Fibroblast of lung (primary cell): Measurements from ENCODE around the gene METTL16. TPM values are rescaled to one million over a fixed set of nuclear protein-coding genes. Genes with fewer than 3 reads are reported as not detected.
"Not testable (repeated sequence)": the region's sequence is repeated elsewhere in the genome, so short reads cannot be mapped to it uniquely, and the experiment has no call there.

ENCODE experiments used
- DNase-seq, 2 donors: peaks; one replicate each; pipeline versions ENCODE4 v3.0.0 to v3.0.0-alpha.2; 2010; ENCODE audit warnings: low read depth in 2 of 2
- H2AFZ ChIP-seq: 2 replicates; pipeline ENCODE4 v1.5.1; 2012; ENCODE audit warnings: low read length, control low read depth, inconsistent platforms
- H3K27ac ChIP-seq: 2 replicates; pipeline ENCODE4 v1.5.1; 2011; ENCODE audit warnings: low read length, control low read depth; ENCODE audit not compliant: insufficient read depth
- H3K27me3 ChIP-seq: 2 replicates; pipeline ENCODE4 v1.5.1; 2011; ENCODE audit warnings: mild to moderate bottlenecking, low read length; ENCODE audit not compliant: control insufficient read depth, insufficient read depth
- H3K36me3 ChIP-seq: 2 replicates; pipeline ENCODE4 v1.5.1; 2011; ENCODE audit warnings: low read length; ENCODE audit not compliant: control insufficient read depth, insufficient read depth
- H3K4me1 ChIP-seq: 2 replicates; pipeline ENCODE4 v1.5.1; 2011; ENCODE audit warnings: low read length; ENCODE audit not compliant: control insufficient read depth, insufficient read depth; ENCODE audit errors: extremely low read depth
- H3K4me2 ChIP-seq: 2 replicates; pipeline ENCODE4 v1.5.1; 2011; ENCODE audit warnings: low read length, control low read depth; ENCODE audit not compliant: insufficient read depth; ENCODE audit errors: extremely low read depth
- H3K4me3 ChIP-seq, 4 experiments: fragments of 200-600 bp in 1 of 4; sonication (generic) in 1 of 4; replicated peaks in 1 of 4; 2 replicates each; pipeline ENCODE4 v1.5.1; 2011 to 2016; ENCODE audit warnings: low read length in 4 of 4, low read depth in 3 of 4, mild to moderate bottlenecking in 3 of 4, control low read depth in 2 of 4, inconsistent platforms in 1 of 4, mixed read lengths in 1 of 4; ENCODE audit not compliant: insufficient read depth in 1 of 4; ENCODE audit errors: control extremely low read depth in 1 of 4
- H3K79me2 ChIP-seq: 2 replicates; pipeline ENCODE4 v1.5.1; 2012; ENCODE audit warnings: mild to moderate bottlenecking, low read length, inconsistent platforms; ENCODE audit not compliant: control insufficient read depth, insufficient read depth
- H3K9ac ChIP-seq: 2 replicates; pipeline ENCODE4 v1.5.1; 2011; ENCODE audit warnings: mild to moderate bottlenecking, low read length, control low read depth; ENCODE audit not compliant: insufficient read depth
- H3K9me3 ChIP-seq: 2 replicates; pipeline ENCODE4 v1.5.1; 2012; ENCODE audit warnings: low read depth, low read length; ENCODE audit not compliant: control insufficient read depth, insufficient read depth
- H4K20me1 ChIP-seq: 2 replicates; pipeline ENCODE4 v1.5.1; 2011; ENCODE audit warnings: low read length; ENCODE audit not compliant: control insufficient read depth, insufficient read depth; ENCODE audit errors: extremely low read depth
- EZH2 ChIP-seq: IDR thresholded peaks from 2 replicates; pipeline ENCODE4 v1.5.1; 2012; ENCODE audit warnings: low read length, control low read depth, mild to moderate bottlenecking; ENCODE audit errors: missing control alignments
- polyA plus RNA-seq, 2 donors: library from polyadenylated mRNA; depleted of rRNA in 1 of 2; stranded (reverse) in 1 of 2; unstranded in 1 of 2; fragments of >200 nt; gene quantifications; 2 replicates each; pipeline ENCODE4 v1.2.1, GENCODE V29; 2011 to 2012; ENCODE audit warnings: missing spikeins in 1 of 2
- total RNA-seq: library from RNA; depleted of rRNA; stranded (reverse); fragments of >200 nt; gene quantifications from 2 replicates; pipeline ENCODE4 v1.2.1, GENCODE V29; 2014
- TF ChIP-seq, protein P1 (sequence below), 2 donors: IDR thresholded peaks in 1 of 2; conservative IDR thresholded peaks in 1 of 2; 1 replicate in 1 of 2; 2 replicates in 1 of 2; pipeline ENCODE4 v1.5.1; 2011 to 2012; ENCODE audit warnings: low read length in 2 of 2, control low read depth in 1 of 2, inconsistent platforms in 1 of 2, low read depth in 1 of 2, mild to moderate bottlenecking in 1 of 2

The METTL16 gene
- total and polyA plus RNA-seq, 2 donors (not counting 1 experiment from before 2014, with no cell fraction given), result 12.2 to 13.4 TPM

DNA sequence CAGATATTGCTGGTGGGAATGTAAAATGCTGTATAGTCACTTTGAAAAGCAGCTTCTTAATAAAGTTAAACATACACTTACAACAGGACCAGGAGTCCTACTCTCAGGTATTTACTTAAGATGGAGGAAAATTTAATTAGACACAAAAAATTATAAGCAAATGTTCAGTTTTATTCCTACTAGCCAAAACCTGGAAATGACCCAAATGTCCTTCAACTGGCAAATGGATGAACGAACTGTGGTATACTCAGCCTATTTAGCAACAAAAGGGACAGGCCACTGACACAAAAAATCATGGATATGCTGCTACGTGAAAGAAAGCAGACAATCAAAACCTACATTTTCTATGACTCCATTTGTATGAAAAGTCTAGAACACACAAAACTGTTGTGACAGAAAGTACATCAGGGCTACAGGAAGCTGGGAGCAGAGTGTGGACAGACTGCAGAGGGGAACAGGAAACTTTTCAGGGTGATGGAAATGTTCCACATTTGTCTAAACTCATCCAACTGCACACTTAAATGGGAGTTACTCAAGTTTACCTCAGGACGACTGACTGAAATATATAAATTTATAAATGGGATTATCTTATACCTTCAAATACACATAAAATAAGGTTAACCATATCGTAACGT lies 61.6 kb downstream of the METTL16 start:
- Histone ChIP-seq H3K4me3 (no peak overlapping the region), H3K27ac (no peak overlapping the region), H3K27me3 (no peaks in the 10 kb centered on the region), H3K9ac (no peak overlapping the region), H4K20me1 (no peaks in the 10 kb centered on the region), H2AFZ (no peak overlapping the region), H3K4me2 (no peak overlapping the region), H3K79me2 (no peaks in the 10 kb centered on the region), H3K36me3 (no peaks in the 10 kb centered on the region), H3K4me1 (no peaks in the 10 kb centered on the region), H3K9me3 (no peaks in the 10 kb centered on the region)
- no peak for DNase-seq
- TF ChIP-seq EZH2, result no peak
- TF ChIP-seq, protein P1, sequence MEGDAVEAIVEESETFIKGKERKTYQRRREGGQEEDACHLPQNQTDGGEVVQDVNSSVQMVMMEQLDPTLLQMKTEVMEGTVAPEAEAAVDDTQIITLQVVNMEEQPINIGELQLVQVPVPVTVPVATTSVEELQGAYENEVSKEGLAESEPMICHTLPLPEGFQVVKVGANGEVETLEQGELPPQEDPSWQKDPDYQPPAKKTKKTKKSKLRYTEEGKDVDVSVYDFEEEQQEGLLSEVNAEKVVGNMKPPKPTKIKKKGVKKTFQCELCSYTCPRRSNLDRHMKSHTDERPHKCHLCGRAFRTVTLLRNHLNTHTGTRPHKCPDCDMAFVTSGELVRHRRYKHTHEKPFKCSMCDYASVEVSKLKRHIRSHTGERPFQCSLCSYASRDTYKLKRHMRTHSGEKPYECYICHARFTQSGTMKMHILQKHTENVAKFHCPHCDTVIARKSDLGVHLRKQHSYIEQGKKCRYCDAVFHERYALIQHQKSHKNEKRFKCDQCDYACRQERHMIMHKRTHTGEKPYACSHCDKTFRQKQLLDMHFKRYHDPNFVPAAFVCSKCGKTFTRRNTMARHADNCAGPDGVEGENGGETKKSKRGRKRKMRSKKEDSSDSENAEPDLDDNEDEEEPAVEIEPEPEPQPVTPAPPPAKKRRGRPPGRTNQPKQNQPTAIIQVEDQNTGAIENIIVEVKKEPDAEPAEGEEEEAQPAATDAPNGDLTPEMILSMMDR (conservative IDR thresholded peaks at IDR 0.05 in 1 of 2, IDR thresholded peaks at IDR 0.05 in 1 of 2; ENCODE audit: low read depth in 1 of 2, low read length in 2 of 2), result no peak

DNA sequence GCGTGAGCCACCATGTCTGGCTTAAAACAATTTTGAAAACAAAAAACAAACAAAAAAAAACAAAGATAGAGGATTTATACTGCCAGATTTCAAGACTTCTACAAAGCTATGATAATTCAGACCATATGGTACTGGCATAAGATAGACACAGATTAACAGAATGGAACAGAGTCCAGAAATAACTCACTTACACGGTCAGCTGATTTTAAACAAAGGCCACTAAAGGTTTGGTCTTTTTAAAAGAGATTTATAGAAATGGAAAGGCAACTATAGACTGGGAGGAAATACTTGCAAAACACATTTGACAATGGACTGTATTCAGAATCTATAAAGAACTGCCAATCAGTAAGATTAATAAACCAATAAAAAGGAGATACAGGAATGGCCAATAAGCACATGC lies 62.2 kb downstream of the METTL16 start:
- Histone ChIP-seq H3K9ac (no peak overlapping the region), H3K36me3 (no peaks in the 10 kb centered on the region), H2AFZ (no peak overlapping the region), H3K79me2 (no peaks in the 10 kb centered on the region), H3K4me1 (no peaks in the 10 kb centered on the region), H3K4me3 (no peak overlapping the region), H3K4me2 (no peak overlapping the region), H3K27ac (no peak overlapping the region), H4K20me1 (no peaks in the 10 kb centered on the region), H3K9me3 (no peaks in the 10 kb centered on the region), H3K27me3 (no peaks in the 10 kb centered on the region)
- DNase-seq, result no peak
- TF ChIP-seq, protein P1 (conservative IDR thresholded peaks at IDR 0.05 in 1 of 2, IDR thresholded peaks at IDR 0.05 in 1 of 2; ENCODE audit: low read depth in 1 of 2, low read length in 2 of 2), result no peak
- no peak for TF ChIP-seq EZH2

DNA sequence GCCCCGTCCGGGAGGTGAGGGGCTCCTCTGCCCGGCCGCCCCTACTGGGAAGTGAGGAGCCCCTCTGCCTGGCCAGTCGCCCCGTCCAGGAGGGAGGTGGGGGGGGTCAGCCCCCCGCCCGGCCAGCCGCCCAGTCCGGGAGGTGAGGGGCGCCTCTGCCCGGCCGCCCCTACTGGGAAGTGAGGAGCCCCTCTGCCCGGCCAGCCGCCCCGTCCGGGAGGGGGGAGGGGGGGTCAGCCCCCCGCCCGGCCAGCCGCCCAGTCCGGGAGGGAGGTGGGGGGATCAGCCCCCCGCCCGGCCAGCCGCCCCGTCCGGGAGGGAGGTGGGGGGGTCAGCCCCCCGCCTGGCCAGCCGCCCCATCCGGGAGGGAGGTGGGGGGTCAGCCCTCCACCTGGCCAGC lies 64.2 kb downstream of the METTL16 start:
- not testable (repeated sequence) for H2AFZ ChIP-seq, H3K4me1 ChIP-seq

More for the DNA sequence above, 64.2 kb downstream of the METTL16 start:
- H3K36me3 ChIP-seq, H4K20me1 ChIP-seq, DNase-seq, H3K27ac ChIP-seq, H3K79me2 ChIP-seq, H3K9me3 ChIP-seq, H3K9ac ChIP-seq, H3K4me2 ChIP-seq, H3K27me3 ChIP-seq, H3K4me3 ChIP-seq: not testable (repeated sequence)
